Effector memory CD4-positive, alpha-beta T cell (primary cell): Measurements from ENCODE around the gene SPOCD1.

Source experiments
- DNase-seq, 3 donors: peaks; one replicate each; pipeline ENCODE4 v3.0.0-alpha.2; 2020
- H3K27ac ChIP-seq: 2 replicates; pipeline ENCODE4 v1.7.0; 2013; ENCODE audit warnings: mild to moderate bottlenecking, low read length, moderate library complexity; ENCODE audit not compliant: insufficient read depth, poor library complexity, severe bottlenecking
- H3K27me3 ChIP-seq: replicated peaks from 2 replicates; pipeline ENCODE4 v1.7.0; 2013; ENCODE audit warnings: mild to moderate bottlenecking, low read length; ENCODE audit not compliant: insufficient read depth, control insufficient read depth, poor library complexity, severe bottlenecking
- H3K36me3 ChIP-seq: 2 replicates; pipeline ENCODE4 v1.7.0; 2013; ENCODE audit warnings: mild to moderate bottlenecking, low read length, moderate library complexity; ENCODE audit not compliant: control insufficient read depth, insufficient read depth
- H3K4me1 ChIP-seq: 2 replicates; pipeline ENCODE4 v1.7.0; 2013; ENCODE audit warnings: low read length, mild to moderate bottlenecking; ENCODE audit not compliant: control insufficient read depth, insufficient read depth, poor library complexity, severe bottlenecking
- H3K4me3 ChIP-seq: 2 replicates; pipeline ENCODE4 v1.7.0; 2013; ENCODE audit warnings: low read length, low read depth, mild to moderate bottlenecking; ENCODE audit not compliant: insufficient read depth, poor library complexity, severe bottlenecking
- H3K9me3 ChIP-seq: 2 replicates; pipeline ENCODE4 v1.7.0; 2013; ENCODE audit warnings: mild to moderate bottlenecking, low read length, moderate library complexity; ENCODE audit not compliant: control insufficient read depth

SPOCD1 gene

DNA sequence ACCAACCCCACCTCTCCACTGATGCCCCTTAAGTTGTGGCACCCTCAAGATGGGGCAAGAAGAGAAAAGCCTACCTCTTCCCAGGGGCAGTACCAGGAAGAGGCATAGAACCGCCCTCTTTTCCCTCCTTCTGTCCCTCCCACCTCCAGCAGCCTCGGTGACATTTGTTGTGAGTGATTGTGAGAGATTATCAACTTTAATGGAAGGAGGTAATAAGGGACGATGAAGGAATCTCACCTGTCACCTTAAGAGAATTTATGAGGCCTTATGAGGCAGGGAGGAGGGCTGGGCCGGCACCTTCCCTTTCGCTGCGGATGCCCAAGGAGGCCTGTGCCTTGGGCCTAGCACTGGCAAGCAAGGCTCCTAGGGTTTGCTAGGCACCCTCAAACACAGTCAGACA, 50.3 kb downstream of the SPOCD1 start:
- H3K27ac ChIP-seq = no peak overlapping the region
- H3K9me3 ChIP-seq = no peaks in the 10 kb centered on the region
- H3K4me1 ChIP-seq = peaks cover 42% of the 10 kb centered on the region
- DNase-seq = no peak
- H3K36me3 ChIP-seq = no peaks in the 10 kb centered on the region
- H3K4me3 ChIP-seq = no peak overlapping the region
- peaks cover 6% of the 10 kb centered on the region for H3K27me3 ChIP-seq

- Histone ChIP-seq H3K4me3 (no peak overlapping the region), H3K27me3 (peaks cover 6% of the 10 kb centered on the region), H3K27ac (no peak overlapping the region), H3K9me3 (no peaks in the 10 kb centered on the region), H3K36me3 (no peaks in the 10 kb centered on the region), H3K4me1 (peaks cover 47% of the 10 kb centered on the region)
- no peak for DNase-seq
Observed at GRCh38 chr1:31765041-31765467, 50.8 kb downstream of the SPOCD1 start.

DNA sequence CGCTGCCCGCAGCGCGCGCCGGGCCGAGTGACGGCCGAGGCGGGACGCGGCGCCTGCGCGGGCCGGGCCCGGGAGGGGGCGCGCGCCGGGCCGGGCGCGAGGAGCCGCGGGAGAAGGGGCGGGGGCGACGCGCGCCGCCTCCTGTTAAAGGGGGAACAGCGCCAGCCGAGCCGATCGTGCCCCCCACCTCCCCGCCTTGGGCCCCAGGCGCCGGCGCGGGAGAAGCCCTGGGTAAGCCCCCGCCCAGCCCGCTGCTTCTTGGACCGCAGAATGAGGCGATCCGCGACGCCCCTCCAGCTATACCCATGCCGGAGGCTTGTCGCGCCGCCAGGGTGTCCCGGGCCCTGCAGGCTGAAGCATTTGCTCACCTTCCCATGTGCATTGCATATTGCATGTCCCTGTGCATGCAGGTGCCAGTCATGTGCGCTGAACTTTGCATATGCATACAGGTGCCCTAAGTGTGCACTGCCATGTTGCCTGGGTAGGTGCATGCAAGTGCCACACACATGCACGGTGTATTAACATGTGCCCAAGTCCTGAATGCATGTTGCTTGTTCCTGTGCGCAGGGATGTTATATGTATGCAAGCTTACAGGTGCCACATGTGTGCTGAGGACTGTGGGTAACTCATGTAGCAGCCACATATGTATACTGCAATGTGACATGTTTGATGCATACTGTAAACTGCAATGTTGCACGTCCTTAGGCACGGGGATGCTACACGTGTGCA, 51.3 kb downstream of the SPOCD1 start, which contains the start of gene ADGRB2:
Gene ADGRB2, minus strand, starts transcription at position 29 of the 729 bp plus-strand sequence. CDS start 7,119 bp downstream, outside the sequence.
- Histone ChIP-seq H3K27me3 (peaks cover 6% of the 10 kb centered on the region), H3K27ac (no peak within 1 kb of the TSS), H3K4me3 (peak within 1 kb of the TSS; percentile 72), H3K4me1 (peaks cover 46% of the 10 kb centered on the region), H3K36me3 (no peaks in the 10 kb centered on the region), H3K9me3 (no peaks in the 10 kb centered on the region)
- no peak for DNase-seq

DNA sequence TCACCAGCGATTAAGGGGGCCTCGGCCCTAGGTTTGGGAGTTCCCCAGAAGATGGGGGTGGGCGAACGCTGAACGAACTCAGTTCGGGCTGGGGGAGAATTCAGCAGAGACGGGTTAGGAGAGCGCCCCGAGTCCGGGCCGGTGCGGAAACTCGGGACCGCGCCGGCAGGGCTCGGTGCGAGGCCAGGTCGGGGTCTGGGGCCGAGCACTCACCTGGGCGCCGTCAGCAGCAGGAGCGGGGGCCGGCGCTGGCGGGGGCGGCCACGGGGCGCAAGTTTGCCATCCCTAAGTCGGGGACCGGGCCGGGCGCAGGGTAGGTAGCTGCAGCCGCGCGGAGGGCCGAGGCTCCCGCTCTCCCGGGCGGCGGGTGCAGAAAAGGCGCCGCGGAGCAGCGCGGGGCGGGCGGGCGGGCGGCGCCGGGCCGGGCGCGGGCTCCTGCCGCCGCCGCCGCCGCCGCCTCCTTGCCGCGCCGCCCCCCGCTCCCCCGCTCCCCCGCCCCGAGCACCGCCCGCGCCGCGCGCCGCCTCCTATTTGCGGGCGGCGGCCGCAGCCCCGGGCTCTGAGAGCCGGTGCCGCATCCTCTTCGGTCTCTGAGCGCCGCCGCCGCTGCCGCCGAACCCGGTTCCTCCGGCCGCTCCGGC, 52.0 kb downstream of the SPOCD1 start:
- Histone ChIP-seq H3K9me3 (no peaks in the 10 kb centered on the region), H3K4me1 (peaks cover 39% of the 10 kb centered on the region), H3K27me3 (peaks cover 6% of the 10 kb centered on the region), H3K36me3 (no peaks in the 10 kb centered on the region), H3K4me3 (peak overlapping the region; percentile 72), H3K27ac (no peak overlapping the region)
- DNase-seq = peak in 1 of 3 donors; percentile 24

GRCh38 chr1:31762726-31763670, 52.8 kb downstream of the SPOCD1 start:
- Histone ChIP-seq H3K36me3 (no peaks in the 10 kb centered on the region), H3K27ac (no peak overlapping the region), H3K4me1 (peaks cover 39% of the 10 kb centered on the region), H3K4me3 (peak overlapping the region; percentile 72), H3K9me3 (no peaks in the 10 kb centered on the region), H3K27me3 (peaks cover 6% of the 10 kb centered on the region)
- peak; percentile 46 to 62 (median 49) for DNase-seq

GRCh38 chr1:31762323-31762722, 53.5 kb downstream of the SPOCD1 start:
- peaks cover 39% of the 10 kb centered on the region for H3K4me1 ChIP-seq
- peaks cover 6% of the 10 kb centered on the region for H3K27me3 ChIP-seq
- H3K36me3 ChIP-seq = no peaks in the 10 kb centered on the region
- no peak for DNase-seq
- H3K9me3 ChIP-seq = no peaks in the 10 kb centered on the region
- H3K4me3 ChIP-seq = peak overlapping the region; percentile 72
- H3K27ac ChIP-seq = no peak overlapping the region

DNA sequence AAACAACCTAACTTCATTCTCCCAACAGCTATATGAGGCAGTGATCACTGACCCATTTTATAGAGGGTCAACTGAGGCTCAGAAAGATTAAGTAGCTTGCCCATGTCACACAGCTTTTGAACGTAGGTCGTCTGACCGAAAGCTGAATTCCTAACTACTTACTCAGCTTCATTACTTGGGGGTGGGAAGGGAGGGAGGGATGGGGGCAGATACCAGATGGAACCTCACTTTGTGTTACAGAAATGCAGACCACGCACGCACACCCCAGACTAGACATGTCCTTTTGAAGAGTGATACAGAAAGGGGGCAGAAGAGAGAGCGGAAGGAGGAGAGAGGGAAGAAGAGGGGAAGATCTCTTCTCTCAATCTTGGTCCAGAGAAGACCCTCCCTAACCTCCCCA, 53.9 kb downstream of the SPOCD1 start:
- H3K9me3 ChIP-seq = no peaks in the 10 kb centered on the region
- DNase-seq = no peak
- H3K4me3 ChIP-seq = no peak overlapping the region
- H3K27ac ChIP-seq = no peak overlapping the region
- no peaks in the 10 kb centered on the region for H3K36me3 ChIP-seq
- peaks cover 39% of the 10 kb centered on the region for H3K4me1 ChIP-seq
- peaks cover 6% of the 10 kb centered on the region for H3K27me3 ChIP-seq

- peak; percentile 50 to 54 (median 52) for DNase-seq
- Histone ChIP-seq H3K36me3 (no peaks in the 10 kb centered on the region), H3K27me3 (peaks cover 6% of the 10 kb centered on the region), H3K9me3 (no peaks in the 10 kb centered on the region), H3K4me3 (peak overlapping the region; percentile 95), H3K27ac (peak overlapping the region; percentile 37), H3K4me1 (peaks cover 39% of the 10 kb centered on the region)
Observed at GRCh38 chr1:31760471-31761470, 55.1 kb downstream of the SPOCD1 start.
